GM18861 (cell line): ENCODE measurements around the gene ZNF385C.

Experiments
- ATAC-seq: cut with Tn5 transposase; IDR thresholded peaks from one replicate; pipeline ENCODE4 v1.9.1; 2021; ENCODE audit not compliant: unreplicated experiment

ZNF385C gene

GRCh38 chr17:42125565-42125964 is 27.3 kb upstream of the ZNF385C start:
- ATAC-seq: no peak

GRCh38 chr17:42124256-42124655 is 26.0 kb upstream of the ZNF385C start:
- no peak for ATAC-seq

GRCh38 chr17:42122371-42123303 is 24.4 kb upstream of the ZNF385C start, which contains the start of gene HSPB9:
Gene HSPB9 (plus strand): TSS chr17:42122804. CDS start chr17:42122851, 47 bp downstream.
- no peak for ATAC-seq

GRCh38 chr17:42120770-42121769 is 22.8 kb upstream of the ZNF385C start, which contains the start of gene KAT2A:
Gene KAT2A (minus strand): TSS chr17:42121367. CDS start chr17:42121304, 63 bp downstream.
- peak; percentile 63 for ATAC-seq

GRCh38 chr17:42120161-42120769 is 22.0 kb upstream of the ZNF385C start:
- ATAC-seq: no peak

- no peak for ATAC-seq
Observed at GRCh38 chr17:42119301-42119700, 21.0 kb upstream of the ZNF385C start.

DNA sequence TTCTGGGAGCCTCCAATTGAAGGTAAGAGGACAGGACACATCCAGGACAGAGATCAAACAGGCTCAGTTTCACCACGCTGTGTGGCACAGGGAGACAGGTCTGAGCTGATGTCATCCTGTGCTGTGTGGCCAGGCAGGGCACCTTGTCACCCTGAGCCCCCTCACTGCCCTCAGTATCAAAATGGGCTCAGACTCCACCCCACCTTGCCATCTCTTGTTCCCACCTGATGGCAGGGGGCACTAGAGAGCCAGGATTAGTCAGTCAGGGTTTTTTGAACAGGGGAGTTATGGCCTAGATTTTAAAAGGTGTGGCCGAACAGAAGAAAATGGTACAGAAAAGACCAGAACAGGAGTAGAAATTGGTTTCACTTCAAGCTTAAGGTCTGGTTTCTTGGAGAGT is 20.3 kb upstream of the ZNF385C start:
- no peak for ATAC-seq

GRCh38 chr17:42118126-42118510 is 19.8 kb upstream of the ZNF385C start:
- ATAC-seq: no peak

GRCh38 chr17:42117397-42118125 is 19.3 kb upstream of the ZNF385C start:
- ATAC-seq: no peak

DNA sequence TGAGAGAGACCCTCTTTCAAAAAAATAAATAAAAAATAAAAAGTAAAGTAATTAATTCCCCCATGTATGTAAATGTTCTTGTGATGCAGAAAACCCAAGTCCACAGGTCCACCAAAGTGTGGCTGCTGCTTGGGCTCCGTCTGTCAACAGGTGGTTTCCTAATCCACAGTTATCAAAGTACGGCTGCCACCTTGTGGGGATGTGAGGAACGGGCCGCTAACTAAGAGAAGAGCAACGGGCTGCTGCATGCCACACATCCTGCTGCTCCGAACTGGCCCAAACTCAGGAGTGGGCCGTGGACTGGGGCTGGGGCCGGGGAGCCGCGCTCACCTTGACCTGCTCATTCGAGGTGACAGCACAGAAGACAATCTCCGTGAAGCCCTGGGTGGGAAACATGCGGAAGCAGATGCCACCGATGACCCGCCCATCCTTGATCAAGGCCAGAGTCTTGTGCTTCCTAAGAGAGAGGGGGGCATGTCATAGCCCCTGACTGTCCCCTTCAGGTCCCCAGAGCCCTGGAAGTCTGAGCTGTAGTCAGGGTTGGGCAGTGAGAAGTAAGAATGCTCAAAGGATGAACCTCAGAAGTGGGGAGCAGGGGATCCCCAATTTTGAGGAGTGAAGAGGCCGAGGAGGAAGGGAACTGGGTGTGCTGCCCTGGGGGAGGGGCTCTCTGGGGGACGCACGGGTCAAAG is 18.6 kb upstream of the ZNF385C start:
- no peak for ATAC-seq

DNA sequence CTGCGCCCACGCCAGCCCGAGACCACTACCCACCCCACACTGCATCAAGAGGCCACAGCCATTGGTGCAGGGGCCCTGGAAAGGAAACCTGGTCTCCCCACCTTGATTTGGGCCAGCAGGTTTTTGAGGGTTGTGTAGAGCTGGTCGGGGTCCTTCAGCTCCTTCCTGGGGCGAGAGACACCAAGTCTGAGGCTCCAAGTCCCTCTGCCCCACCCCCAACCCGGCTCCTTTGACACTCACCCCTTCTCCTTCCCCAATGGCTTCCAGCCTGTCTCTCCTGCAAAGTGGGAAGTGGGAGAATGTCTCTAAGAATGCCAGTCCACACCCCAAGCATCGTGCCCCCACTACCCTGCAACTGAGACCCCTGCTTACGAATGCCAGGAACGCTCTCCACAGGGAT is 15.8 kb upstream of the ZNF385C start:
- no peak for ATAC-seq

- ATAC-seq: no peak
Observed at GRCh38 chr17:42113293-42114069, 15.2 kb upstream of the ZNF385C start.

DNA sequence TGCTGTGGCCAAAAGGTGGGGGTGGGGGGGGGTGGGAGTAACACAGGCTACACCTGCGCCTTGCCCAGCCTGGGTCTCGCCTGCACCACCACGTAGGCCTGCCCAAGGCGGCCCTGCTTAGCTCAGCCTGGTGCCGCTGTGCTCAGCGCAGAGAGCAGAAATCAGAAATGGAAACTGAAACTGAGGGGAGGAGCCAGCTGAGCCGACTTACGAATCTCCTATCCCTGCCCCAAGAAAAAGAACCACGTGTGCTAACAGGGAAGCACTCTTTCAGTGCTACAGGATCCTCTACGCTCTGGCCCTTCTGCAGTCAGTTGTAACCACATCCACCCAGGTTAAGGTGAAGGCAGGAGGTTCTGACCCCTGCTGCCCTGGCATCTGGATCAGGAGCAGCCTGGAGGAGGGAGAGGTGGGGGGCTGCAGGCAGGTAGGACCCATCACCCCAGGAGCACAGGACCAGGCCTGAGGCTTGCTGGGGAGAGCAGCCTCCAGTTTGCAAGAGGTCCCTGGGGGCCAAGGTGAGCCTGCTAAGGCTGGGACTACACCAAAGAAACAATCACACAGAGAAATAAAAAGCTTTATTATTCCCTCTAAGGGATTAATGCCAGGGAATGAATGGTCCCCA is 14.4 kb upstream of the ZNF385C start, which contains the start of gene DHX58:
DHX58 (minus strand) TSS at position 163 of the 625 bp plus-strand sequence. CDS start 822 bp downstream, outside the sequence.
- ATAC-seq: peak; percentile 52

DNA sequence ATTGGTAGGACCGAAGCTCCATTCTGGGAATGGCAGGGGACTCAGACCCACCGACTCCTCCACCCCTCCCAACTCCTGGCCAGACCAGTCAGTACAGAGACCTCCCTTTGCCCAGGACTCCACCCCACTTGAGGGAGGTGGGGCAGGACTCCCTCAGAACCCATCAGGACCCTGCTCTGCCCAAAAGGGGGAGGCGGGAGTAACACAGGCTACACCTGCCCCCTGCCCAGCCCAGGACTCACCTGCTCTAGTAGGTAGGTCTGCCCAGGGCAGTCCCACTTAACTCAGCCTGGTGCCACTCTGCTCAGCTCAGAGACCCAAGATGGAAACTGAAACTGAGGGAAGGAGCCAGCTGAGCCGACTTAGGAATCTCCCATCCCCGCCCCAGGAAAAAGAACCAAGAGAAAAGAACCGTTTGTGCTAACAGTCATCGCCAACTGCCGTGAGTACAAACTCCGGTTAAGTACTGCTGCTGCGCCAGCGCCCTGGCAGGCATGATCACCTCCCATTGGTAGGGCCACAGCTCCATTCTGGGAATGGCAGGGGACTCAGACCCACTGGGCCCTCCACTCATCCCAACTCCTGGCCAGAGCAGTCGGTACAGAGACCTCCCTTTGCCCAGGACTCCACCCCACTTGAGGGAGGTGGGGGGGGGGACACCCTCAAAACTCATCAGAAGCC is 13.7 kb upstream of the ZNF385C start:
- no peak for ATAC-seq

DNA sequence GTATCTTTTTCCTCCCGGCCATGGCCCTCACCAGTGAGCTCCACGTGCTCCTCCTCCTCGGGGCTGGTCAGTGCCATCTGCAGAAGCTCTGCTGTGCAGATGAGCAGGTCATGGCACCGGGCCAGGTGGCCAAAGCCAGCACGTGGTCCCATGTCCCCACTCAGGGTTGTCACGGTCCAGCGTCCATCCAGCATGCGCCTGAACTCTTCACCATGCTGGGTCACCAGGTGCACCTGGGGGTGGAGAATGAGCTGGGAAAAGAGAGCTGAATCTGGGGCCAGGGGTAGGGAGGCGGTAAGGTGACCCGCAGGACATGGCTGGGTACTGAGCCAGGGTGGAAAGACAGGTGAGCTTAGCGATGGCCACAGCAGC is 13.0 kb upstream of the ZNF385C start:
- no peak for ATAC-seq

DNA sequence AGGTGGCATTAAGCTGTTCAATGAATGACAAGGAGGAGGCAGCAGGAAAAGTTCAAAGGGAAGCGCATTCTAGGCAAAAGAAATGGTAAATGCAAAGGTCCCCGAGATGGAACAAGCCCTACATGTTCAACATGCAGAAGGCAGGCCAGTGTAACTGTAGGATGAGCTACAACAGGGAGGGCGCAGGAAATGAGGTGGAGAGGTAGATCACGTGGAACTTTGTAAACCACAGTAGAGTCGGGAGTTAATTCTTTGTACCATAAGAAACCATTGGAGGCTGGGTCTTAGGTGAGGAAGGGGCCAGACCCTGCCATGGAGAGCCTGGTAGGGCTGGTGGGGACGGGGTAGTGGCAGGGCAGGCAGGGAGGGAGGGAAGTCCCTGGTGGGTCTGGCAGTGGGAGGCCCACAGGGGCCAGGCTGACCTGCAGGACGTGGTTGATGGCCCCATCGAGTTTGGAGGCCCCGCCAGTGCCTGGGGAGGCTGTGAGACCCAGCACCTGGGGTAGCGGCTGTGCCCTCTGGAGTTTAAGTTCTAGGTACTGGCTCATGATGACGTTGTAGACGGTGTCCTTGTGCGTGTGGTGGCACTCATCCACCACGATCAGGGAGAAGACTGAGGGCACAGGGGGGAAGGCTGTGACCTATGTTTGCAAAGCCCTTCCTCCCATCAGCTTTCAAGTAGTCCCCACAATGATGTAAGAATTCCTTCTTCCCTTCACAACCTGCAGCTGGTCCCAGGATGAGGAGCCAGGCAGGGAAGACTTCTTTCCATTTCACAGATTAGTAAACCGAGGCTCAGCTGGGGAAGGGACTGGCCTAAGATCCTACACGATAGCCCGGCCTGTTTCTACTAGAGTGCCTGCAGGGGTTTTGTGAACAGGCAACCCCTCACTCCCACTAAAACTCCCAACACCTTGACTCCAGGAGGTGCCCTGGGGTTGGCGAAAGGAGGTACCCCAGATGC is 12.3 kb upstream of the ZNF385C start:
- no peak for ATAC-seq

- ATAC-seq: no peak
Observed at GRCh38 chr17:42109086-42109485, 10.8 kb upstream of the ZNF385C start.
